GM23338 (cell line): ENCODE results near the gene ZNF536. TPM values are rescaled to one million over a fixed set of nuclear protein-coding genes. Genes with fewer than 3 reads are reported as not detected.

Experiments
- ATAC-seq: fragments of 200-7000 bp; cut with Tn5 transposase; 3 replicates; pipeline ENCODE4 v1.9.1; 2020
- DNase-seq: peaks from one replicate; pipeline ENCODE4 v3.0.0-alpha.2; 2015; ENCODE audit warnings: low spot score
- H2AFZ ChIP-seq: fragments of 200-600 bp; sonication (generic); 2 replicates; pipeline ENCODE4 v1.8.0; 2016; ENCODE audit warnings: antibody characterized with exemption, mild to moderate bottlenecking, moderate library complexity
- H3F3A ChIP-seq: fragments of 200-600 bp; sonication (generic); replicated peaks from 2 replicates; pipeline ENCODE4 v1.8.0; 2017; ENCODE audit warnings: antibody characterized with exemption, mixed run types, low read depth
- H3K27ac ChIP-seq: fragments of 200-600 bp; sonication (generic); 2 replicates; pipeline ENCODE4 v1.6.1; 2016; ENCODE audit warnings: low read depth
- H3K27me3 ChIP-seq: fragments of 200-600 bp; sonication (generic); 2 replicates; pipeline ENCODE4 v1.8.0; 2016; ENCODE audit warnings: mild to moderate bottlenecking, mixed run types, moderate library complexity; ENCODE audit not compliant: insufficient read depth
- H3K36me3 ChIP-seq: fragments of 200-600 bp; sonication (generic); 2 replicates; pipeline ENCODE4 v1.8.0; 2016; ENCODE audit warnings: mild to moderate bottlenecking; ENCODE audit not compliant: insufficient read depth
- H3K4me1 ChIP-seq: fragments of 200-600 bp; sonication (generic); 2 replicates; pipeline ENCODE4 v1.8.0; 2016; ENCODE audit warnings: mild to moderate bottlenecking, moderate library complexity; ENCODE audit not compliant: insufficient read depth
- H3K4me2 ChIP-seq: fragments of 200-600 bp; sonication (generic); 2 replicates; pipeline ENCODE4 v1.7.1; 2017; ENCODE audit warnings: mixed run types
- H3K4me3 ChIP-seq: fragments of 200-600 bp; sonication (generic); 2 replicates; pipeline ENCODE4 v1.6.1; 2016; ENCODE audit warnings: mixed run types
- H3K79me2 ChIP-seq: fragments of 200-600 bp; sonication (generic); replicated peaks from 2 replicates; pipeline ENCODE4 v1.8.0; 2017; ENCODE audit warnings: mild to moderate bottlenecking; ENCODE audit not compliant: insufficient read depth
- H3K9me2 ChIP-seq: fragments of 200-600 bp; sonication (generic); 2 replicates; pipeline ENCODE4 v1.8.0; 2017; ENCODE audit not compliant: insufficient read depth
- H4K20me1 ChIP-seq: fragments of 200-600 bp; sonication (generic); replicated peaks from 2 replicates; pipeline ENCODE4 v1.8.0; 2017; ENCODE audit warnings: mild to moderate bottlenecking; ENCODE audit not compliant: insufficient read depth
- H3K27ac Mint-ChIP-seq: 2 replicates; pipeline ENCODE4 v1.8.0; 2020; ENCODE audit warnings: inconsistent platforms, mild to moderate bottlenecking, moderate library complexity, mixed read lengths
- H3K27me3 Mint-ChIP-seq: 3 replicates; pipeline ENCODE4 v1.8.0; 2022; ENCODE audit warnings: low read depth, mild to moderate bottlenecking, moderate library complexity, mixed read lengths, inconsistent platforms; ENCODE audit not compliant: insufficient read depth, poor library complexity
- H3K36me3 Mint-ChIP-seq: 3 replicates; pipeline ENCODE4 v1.8.0; 2021; ENCODE audit warnings: low read depth, mild to moderate bottlenecking, inconsistent platforms, moderate library complexity, mixed read lengths
- H3K4me1 Mint-ChIP-seq: 3 replicates; pipeline ENCODE4 v1.8.0; 2020; ENCODE audit warnings: mild to moderate bottlenecking, inconsistent platforms, mixed read lengths
- H3K4me3 Mint-ChIP-seq: 3 replicates; pipeline ENCODE4 v1.8.0; 2021; ENCODE audit warnings: moderate library complexity, mild to moderate bottlenecking, inconsistent platforms, mixed read lengths
- H3K9me3 Mint-ChIP-seq: 3 replicates; pipeline ENCODE4 v1.8.0; 2020; ENCODE audit warnings: moderate library complexity, mild to moderate bottlenecking, inconsistent platforms, mixed read lengths
- CREB1 ChIP-seq: fragments of 250-450 bp; sonication (Bioruptor Pico); IDR thresholded peaks from 2 replicates; pipeline ENCODE4 v1.5.0; 2020; ENCODE audit warnings: low read depth, mild to moderate bottlenecking, moderate library complexity
- ETS1 ChIP-seq: IDR thresholded peaks from 2 replicates; pipeline ENCODE4 v1.6.1; 2016; ENCODE audit warnings: antibody characterized with exemption
- EZH2 ChIP-seq: fragments of 200-600 bp; sonication (generic); IDR thresholded peaks from one replicate; pipeline ENCODE4 v1.8.0; 2017; ENCODE audit warnings: antibody characterized with exemption, mild to moderate bottlenecking, low read depth; ENCODE audit not compliant: unreplicated experiment
- EZH2phosphoT487 ChIP-seq: fragments of 200-600 bp; sonication (generic); IDR thresholded peaks from one replicate; pipeline ENCODE4 v1.8.1; 2018; ENCODE audit warnings: antibody characterized with exemption; ENCODE audit not compliant: unreplicated experiment
- JUNB ChIP-seq: IDR thresholded peaks from one replicate; pipeline ENCODE4 v1.6.1; 2016; ENCODE audit warnings: antibody characterized with exemption; ENCODE audit not compliant: unreplicated experiment
- NANOG ChIP-seq: IDR thresholded peaks from 2 replicates; pipeline ENCODE4 v1.6.1; 2016; ENCODE audit warnings: antibody characterized with exemption, borderline replicate concordance
- POLR2AphosphoS5 ChIP-seq: IDR thresholded peaks from 2 replicates; pipeline ENCODE4 v1.6.1; 2016; ENCODE audit warnings: antibody characterized with exemption, low read depth
- REST ChIP-seq: IDR thresholded peaks from one replicate; pipeline ENCODE4 v1.6.1; 2018; ENCODE audit warnings: antibody characterized with exemption; ENCODE audit not compliant: unreplicated experiment
- STAT1 ChIP-seq: IDR thresholded peaks from one replicate; pipeline ENCODE4 v1.6.1; 2016; ENCODE audit warnings: antibody characterized with exemption; ENCODE audit not compliant: unreplicated experiment
- ZNF114 ChIP-seq: fragments of 250-450 bp; sonication (Bioruptor Pico); IDR thresholded peaks from 2 replicates; pipeline ENCODE4 v1.5.0; 2020; ENCODE audit warnings: mild to moderate bottlenecking, moderate library complexity
- ZNF331 ChIP-seq: fragments of 250-450 bp; sonication (Bioruptor Pico); IDR thresholded peaks from 2 replicates; pipeline ENCODE4 v1.5.0; 2020; ENCODE audit warnings: low read depth, mild to moderate bottlenecking, moderate library complexity
- ZNF462 ChIP-seq: fragments of 250-450 bp; sonication (Bioruptor Pico); IDR thresholded peaks from 2 replicates; pipeline ENCODE4 v1.5.0; 2020; ENCODE audit warnings: mild to moderate bottlenecking, moderate library complexity
- polyA plus RNA-seq: library from polyadenylated mRNA; unstranded; fragments of >200 nt; fragmentation: Nextera tagmentation; extraction: Ambion mirVana; gene quantifications from 2 replicates; pipeline ENCODE4 v1.2.1, GENCODE V29; 2016
- total RNA-seq: library from RNA; depleted of rRNA; stranded (reverse); fragments of >200 nt; shearing (Covaris generic); gene quantifications from 2 replicates; pipeline ENCODE4 v1.2.3, GENCODE V29; 2014
- TF ChIP-seq, protein P1 (sequence below), 2 experiments: fragments of 200-600 bp in 1 of 2; sonication (generic) in 1 of 2; conservative IDR thresholded peaks; 2 replicates each; pipeline versions ENCODE4 v1.5.1 to v1.6.1; 2016 to 2017; ENCODE audit warnings: antibody characterized with exemption in 2 of 2, low read depth in 2 of 2, mild to moderate bottlenecking in 2 of 2, moderate library complexity in 1 of 2

Gene ZNF536
- total and polyA plus RNA-seq, 2 experiments from 2014 or later, result 0.07 TPM; not detected in 1

DNA sequence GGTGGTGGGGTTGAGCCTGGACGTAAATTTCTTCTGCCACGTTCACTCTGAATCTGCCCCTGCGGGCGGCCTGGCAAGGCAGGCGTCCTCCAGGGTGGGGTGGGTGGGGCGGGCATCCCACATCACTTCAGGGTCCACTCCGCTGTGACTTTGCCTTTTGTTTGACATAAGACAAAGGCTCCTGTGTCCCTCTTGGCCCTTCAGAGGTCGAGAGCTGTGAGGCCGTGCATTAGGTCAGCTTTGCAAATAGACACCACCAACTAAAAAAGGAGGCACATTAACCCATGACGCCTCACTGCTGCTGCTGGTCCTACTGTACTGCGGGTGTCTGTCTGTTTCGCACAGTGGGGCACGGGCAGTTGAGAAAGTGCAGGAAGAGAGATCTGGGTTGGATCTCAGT is 10.5 kb upstream of the ZNF536 start:
- peaks cover 26% of the 10 kb centered on the region for H3K4me1 ChIP-seq
- TF ChIP-seq NANOG, result no peak
- TF ChIP-seq ZNF114, result no peak
- TF ChIP-seq STAT1, result no peak
- no peak for TF ChIP-seq ETS1
- TF ChIP-seq JUNB, result no peak
- TF ChIP-seq ZNF462, result no peak
- TF ChIP-seq, protein P1, sequence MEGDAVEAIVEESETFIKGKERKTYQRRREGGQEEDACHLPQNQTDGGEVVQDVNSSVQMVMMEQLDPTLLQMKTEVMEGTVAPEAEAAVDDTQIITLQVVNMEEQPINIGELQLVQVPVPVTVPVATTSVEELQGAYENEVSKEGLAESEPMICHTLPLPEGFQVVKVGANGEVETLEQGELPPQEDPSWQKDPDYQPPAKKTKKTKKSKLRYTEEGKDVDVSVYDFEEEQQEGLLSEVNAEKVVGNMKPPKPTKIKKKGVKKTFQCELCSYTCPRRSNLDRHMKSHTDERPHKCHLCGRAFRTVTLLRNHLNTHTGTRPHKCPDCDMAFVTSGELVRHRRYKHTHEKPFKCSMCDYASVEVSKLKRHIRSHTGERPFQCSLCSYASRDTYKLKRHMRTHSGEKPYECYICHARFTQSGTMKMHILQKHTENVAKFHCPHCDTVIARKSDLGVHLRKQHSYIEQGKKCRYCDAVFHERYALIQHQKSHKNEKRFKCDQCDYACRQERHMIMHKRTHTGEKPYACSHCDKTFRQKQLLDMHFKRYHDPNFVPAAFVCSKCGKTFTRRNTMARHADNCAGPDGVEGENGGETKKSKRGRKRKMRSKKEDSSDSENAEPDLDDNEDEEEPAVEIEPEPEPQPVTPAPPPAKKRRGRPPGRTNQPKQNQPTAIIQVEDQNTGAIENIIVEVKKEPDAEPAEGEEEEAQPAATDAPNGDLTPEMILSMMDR (conservative IDR thresholded peaks at IDR 0.05; ENCODE audit: low read depth in 2 of 2), result no peak
- TF ChIP-seq EZH2phosphoT487, result no peak
- TF ChIP-seq POLR2AphosphoS5, result no peak
- TF ChIP-seq EZH2, result no peak
- no peak for TF ChIP-seq ZNF331 (CRISPR knock-in tag)
- TF ChIP-seq REST, result no peak
- no peak for TF ChIP-seq CREB1 (CRISPR knock-in tag)
- no peaks in the 10 kb centered on the region; the same call in 2 of the 3 replicates for H3K36me3 Mint-ChIP-seq
- no peaks in the 10 kb centered on the region for H3K27me3 ChIP-seq
- no peaks in the 10 kb centered on the region for H3F3A ChIP-seq
- no peak overlapping the region for H3K27ac Mint-ChIP-seq
- H3K4me3 Mint-ChIP-seq, result no peak overlapping the region
- H3K4me3 ChIP-seq, result no peak overlapping the region
- peaks cover 6% of the 10 kb centered on the region; the same call in 1 of the 2 replicates for H3K9me2 ChIP-seq
- H3K27ac ChIP-seq, result no peak overlapping the region
- H3K27me3 Mint-ChIP-seq, result peaks cover 23% of the 10 kb centered on the region
- ATAC-seq (no peak), DNase-seq (no peak)
- no peak overlapping the region for H3K4me2 ChIP-seq
- no peaks in the 10 kb centered on the region for H3K9me3 Mint-ChIP-seq
- no peaks in the 10 kb centered on the region for H3K36me3 ChIP-seq
- no peaks in the 10 kb centered on the region for H4K20me1 ChIP-seq
- H3K4me1 Mint-ChIP-seq, result peaks cover 33% of the 10 kb centered on the region
- no peak overlapping the region for H2AFZ ChIP-seq
- no peaks in the 10 kb centered on the region for H3K79me2 ChIP-seq
